ENCODE results near the gene RSPH6A.
A peak's percentile ranks its signal among the peaks of the same experiment; 100 is the strongest.

Gene RSPH6A

DNA sequence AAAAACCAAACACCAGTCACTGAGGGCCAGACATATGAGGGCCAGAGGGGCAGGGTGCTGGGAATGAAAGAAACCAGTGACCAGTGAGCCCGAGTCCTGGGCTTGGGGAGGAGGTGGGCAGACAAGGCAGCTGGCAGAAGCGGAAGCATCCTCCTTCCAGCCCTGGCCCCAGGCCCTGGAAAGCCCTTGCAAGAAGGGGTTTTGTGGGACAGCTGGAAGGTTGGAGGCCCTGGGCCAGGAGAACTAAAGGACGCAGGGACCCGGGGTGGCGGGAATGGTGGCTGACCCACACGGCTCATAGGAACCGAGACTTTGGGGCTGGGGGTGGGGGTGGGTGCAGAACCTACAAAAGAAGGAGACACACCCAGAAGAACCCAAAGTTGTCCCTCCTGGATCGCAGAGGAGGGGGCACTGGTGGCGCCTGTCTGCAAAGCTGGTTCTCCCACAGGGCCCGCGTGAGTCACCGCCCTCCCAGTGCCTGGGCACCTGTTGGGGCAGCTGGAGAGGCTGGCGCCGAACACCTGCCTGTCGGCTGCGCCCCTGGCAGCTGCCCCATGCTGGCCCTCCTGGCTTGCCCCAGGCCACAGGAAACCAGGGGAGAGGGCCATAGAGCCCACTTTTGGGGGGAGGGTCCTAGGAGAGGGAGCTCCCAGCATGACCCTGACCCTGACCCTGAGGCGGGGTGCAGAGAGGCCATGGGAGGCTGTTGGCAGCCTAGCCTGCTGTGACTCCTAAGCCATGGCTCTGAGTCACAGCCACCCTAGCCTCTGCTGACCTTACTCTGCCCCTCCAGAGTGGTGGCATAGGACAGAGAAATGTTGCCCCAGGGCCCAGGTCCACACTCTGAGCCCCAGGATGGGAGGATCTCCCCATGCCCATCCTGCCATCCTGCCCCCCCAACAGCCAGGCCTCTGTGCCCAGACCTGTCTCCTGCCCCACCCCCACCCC, 33.6 kb downstream of the RSPH6A start:
- TF ChIP-seq, protein P1, sequence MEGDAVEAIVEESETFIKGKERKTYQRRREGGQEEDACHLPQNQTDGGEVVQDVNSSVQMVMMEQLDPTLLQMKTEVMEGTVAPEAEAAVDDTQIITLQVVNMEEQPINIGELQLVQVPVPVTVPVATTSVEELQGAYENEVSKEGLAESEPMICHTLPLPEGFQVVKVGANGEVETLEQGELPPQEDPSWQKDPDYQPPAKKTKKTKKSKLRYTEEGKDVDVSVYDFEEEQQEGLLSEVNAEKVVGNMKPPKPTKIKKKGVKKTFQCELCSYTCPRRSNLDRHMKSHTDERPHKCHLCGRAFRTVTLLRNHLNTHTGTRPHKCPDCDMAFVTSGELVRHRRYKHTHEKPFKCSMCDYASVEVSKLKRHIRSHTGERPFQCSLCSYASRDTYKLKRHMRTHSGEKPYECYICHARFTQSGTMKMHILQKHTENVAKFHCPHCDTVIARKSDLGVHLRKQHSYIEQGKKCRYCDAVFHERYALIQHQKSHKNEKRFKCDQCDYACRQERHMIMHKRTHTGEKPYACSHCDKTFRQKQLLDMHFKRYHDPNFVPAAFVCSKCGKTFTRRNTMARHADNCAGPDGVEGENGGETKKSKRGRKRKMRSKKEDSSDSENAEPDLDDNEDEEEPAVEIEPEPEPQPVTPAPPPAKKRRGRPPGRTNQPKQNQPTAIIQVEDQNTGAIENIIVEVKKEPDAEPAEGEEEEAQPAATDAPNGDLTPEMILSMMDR (conservative IDR thresholded peaks at IDR 0.05; ENCODE audit: control insufficient read depth, insufficient read depth, low read depth, low read length): no peak
- DNase-seq (ENCODE audit: low read depth): no peak
- peak overlapping the region; percentile 24 for H3K4me3 ChIP-seq (ENCODE audit: control insufficient read depth, low read depth, low read length)

DNA sequence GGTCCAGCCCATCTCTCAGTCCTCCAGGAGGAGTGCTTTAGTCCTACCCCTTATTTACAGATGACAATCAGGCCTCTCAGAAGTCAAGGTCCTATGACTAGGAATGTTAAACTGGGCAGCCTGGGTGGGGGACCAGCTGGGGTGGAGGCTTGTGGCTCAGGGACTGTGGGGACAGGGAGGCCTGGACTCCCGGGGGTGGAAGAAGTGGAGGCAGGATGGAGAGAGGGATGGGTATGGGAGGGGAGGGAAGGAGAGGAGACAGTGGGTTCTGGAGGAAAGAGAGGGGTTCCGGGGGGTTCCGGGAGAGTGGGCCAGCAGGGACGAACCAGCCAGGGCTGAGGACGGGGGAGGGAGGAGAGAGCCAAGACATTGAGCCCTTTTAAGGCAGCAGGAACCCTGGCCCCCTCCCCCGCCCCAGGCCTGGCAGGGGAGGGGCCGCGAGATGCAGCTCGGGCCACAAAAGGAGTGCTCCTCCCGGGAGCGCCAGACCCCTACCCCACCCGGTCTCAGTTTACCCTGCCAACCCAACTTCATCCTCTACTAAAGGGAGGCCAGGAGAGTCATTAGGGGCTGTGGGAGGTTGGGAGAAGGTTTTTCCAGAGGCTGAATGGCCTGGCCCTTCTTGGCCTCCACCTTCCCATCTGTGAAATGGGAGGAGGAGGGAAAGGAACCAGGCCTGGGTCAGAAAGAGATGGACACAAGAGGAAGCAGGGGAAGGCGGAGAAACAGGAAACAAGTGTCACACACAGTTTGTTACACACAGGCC, 34.5 kb downstream of the RSPH6A start:
- TF ChIP-seq, protein P1 (conservative IDR thresholded peaks at IDR 0.05; ENCODE audit: control insufficient read depth, insufficient read depth, low read depth, low read length): no peak
- no peak overlapping the region for H3K4me3 ChIP-seq (ENCODE audit: control insufficient read depth, low read depth, low read length)
- no peak for DNase-seq (ENCODE audit: low read depth)

DNA sequence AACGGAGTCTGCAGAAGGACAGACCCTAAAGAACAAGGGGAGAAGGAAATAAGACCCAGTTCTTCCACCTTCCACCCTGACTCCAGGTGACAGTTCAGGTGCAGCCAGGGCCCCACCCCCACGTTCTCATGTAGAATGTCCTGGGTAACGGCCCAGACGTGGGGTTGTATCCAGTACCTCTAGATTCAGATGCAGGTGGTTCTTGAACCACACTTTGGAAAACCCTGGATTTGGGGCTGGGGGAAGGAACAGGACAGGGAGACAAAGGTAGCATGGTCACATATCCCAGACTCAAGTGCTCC, 35.0 kb downstream of the RSPH6A start:
- no peak for DNase-seq (ENCODE audit: low read depth)
- H3K4me3 ChIP-seq (ENCODE audit: control insufficient read depth, low read depth, low read length): no peak overlapping the region
- TF ChIP-seq, protein P1 (conservative IDR thresholded peaks at IDR 0.05; ENCODE audit: control insufficient read depth, insufficient read depth, low read depth, low read length): no peak

DNA sequence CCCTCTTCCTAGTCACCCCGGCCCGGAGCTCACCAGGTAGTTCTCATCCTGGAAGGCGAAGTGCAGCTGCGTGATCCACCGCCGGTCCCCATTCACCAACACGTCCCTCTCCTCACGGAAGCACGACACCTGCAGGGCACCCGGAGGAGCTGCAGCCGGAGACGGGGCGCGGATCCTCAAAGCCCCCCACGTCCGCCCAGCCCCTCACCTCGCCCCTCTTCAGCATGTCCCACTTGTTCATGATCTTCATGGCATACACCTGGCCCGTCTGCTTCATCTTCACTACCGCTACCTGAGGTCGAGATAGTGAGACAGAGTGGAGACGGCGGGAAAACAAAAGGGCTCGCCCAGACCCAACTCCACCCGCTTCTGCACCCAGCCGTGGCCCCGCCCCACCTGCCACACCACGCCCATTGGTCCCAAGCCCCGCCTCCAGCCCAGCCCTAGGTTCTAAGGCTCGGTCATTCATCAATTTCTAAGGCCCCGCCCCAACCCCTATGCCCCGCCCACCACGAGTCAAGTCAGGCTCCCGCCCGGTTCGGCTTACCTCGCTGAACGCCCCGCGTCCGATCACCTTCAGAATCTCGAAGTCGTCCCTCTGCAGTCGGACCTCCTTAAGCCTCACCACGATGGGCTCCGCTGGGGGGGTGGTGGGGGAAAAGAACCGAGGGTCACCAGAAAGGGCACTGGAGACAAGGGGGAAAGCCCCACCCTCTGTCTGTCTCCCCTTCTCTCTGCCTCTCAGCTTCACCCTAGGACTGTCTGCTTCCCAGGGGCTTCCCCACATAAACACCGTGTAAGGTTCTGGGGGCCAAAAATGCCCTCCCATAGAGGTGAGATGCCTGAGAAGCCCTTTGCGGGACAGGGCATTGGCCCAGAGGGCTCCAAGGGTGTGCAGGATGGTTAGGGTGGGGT, 35.6 kb downstream of the RSPH6A start:
- H3K4me3 ChIP-seq (ENCODE audit: control insufficient read depth, low read depth, low read length): no peak overlapping the region
- peak; percentile 53 for DNase-seq (ENCODE audit: low read depth)
- TF ChIP-seq, protein P1 (conservative IDR thresholded peaks at IDR 0.05; ENCODE audit: control insufficient read depth, insufficient read depth, low read depth, low read length): peak; percentile 8

DNA sequence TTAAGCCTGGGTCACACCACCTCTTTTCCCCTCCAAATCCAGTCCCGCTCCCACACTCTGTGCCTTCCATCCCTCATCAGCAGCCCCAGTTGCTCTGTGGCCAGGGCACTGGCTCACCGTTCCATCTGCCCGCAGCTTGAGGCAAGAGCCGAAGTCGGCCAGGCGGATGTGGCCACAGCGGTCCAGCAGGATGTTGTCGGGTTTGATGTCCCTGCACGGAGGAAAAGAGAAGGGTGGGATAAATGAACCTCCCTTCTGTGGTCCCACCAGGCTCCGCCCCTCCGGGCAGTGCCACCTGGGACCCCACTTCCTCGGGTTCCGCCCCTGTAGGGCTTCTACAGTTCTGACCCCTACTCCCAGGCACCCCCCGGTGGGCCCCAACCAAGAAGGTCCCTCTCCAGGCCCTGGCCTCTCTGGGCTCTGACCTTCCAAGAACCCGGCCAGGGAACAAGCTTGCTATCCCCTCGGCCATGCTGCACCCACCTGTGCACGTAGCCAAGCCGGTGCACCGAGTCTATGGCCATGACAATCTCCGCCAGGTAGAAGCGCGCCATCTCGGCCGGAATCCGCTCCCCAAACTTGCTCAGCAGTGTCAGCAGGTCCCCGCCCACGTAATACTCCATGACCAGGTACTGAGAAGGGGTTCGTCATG, 37.0 kb downstream of the RSPH6A start:
- TF ChIP-seq, protein P1 (conservative IDR thresholded peaks at IDR 0.05; ENCODE audit: control insufficient read depth, insufficient read depth, low read depth, low read length): no peak
- no peak overlapping the region for H3K4me3 ChIP-seq (ENCODE audit: control insufficient read depth, low read depth, low read length)
- DNase-seq (ENCODE audit: low read depth): no peak
